Heart right ventricle (tissue), 16 donors: ENCODE measurements around the gene TMC8. TPM values are rescaled to one million over a fixed set of nuclear protein-coding genes. Genes with fewer than 3 reads are reported as not detected.
A peak's percentile ranks its signal among the peaks of the same experiment; 100 is the strongest.
"Not testable (repeated sequence)": the region's sequence is repeated elsewhere in the genome, so short reads cannot be mapped to it uniquely, and the experiment has no call there.

ENCODE experiments used
- ATAC-seq, 8 donors: fragments of 200-7000 bp; cut with Tn5 transposase; one replicate each; pipeline ENCODE4 v1.9.1; 2020; ENCODE audit warnings: mild to moderate bottlenecking in 8 of 8, moderate library complexity in 8 of 8, moderate number of reproducible peaks in 1 of 8
- DNase-seq, 2 donors: peaks; one replicate each; pipeline ENCODE4 v3.0.0-alpha.2; 2020
- H3K27ac ChIP-seq, 10 donors: fragments of 200-600 bp; sonication (generic) in 2 of 10; one replicate each; pipeline versions ENCODE4 v1.5.0 to v1.8.0; 2020 to 2022; ENCODE audit warnings: mild to moderate bottlenecking in 3 of 10
- H3K27me3 ChIP-seq, 7 donors: fragments of 200-600 bp; one replicate each; pipeline ENCODE4 v1.8.0; 2021 to 2022; ENCODE audit warnings: mild to moderate bottlenecking in 2 of 7
- H3K36me3 ChIP-seq, 9 donors: fragments of 200-600 bp; sonication (generic) in 1 of 9; one replicate each; pipeline versions ENCODE4 v1.5.0 to v1.8.0; 2020 to 2022; ENCODE audit warnings: mild to moderate bottlenecking in 2 of 9
- H3K4me1 ChIP-seq, 9 donors: fragments of 200-600 bp; sonication (generic) in 1 of 9; one replicate each; pipeline versions ENCODE4 v1.5.0 to v1.8.0; 2020 to 2022; ENCODE audit warnings: mild to moderate bottlenecking in 4 of 9
- H3K4me3 ChIP-seq, 10 donors: fragments of 200-600 bp; sonication (generic) in 2 of 10; one replicate each; pipeline versions ENCODE4 v1.5.0 to v1.8.0; 2020 to 2022; ENCODE audit warnings: mild to moderate bottlenecking in 7 of 10, moderate library complexity in 2 of 10
- H3K9me3 ChIP-seq, 11 donors: fragments of 200-600 bp in 10 of 11; sonication (generic) in 2 of 11; one replicate each; pipeline versions ENCODE4 v1.5.0 to v1.8.0; 2013 to 2022; ENCODE audit warnings: mild to moderate bottlenecking in 2 of 11, control low read depth in 1 of 11, moderate library complexity in 1 of 11
- CTCF ChIP-seq, 9 donors: fragments of 200-600 bp; sonication (generic) in 2 of 9; IDR thresholded peaks; one replicate each; pipeline versions ENCODE4 v1.5.0 to v1.8.0; 2021 to 2022; ENCODE audit warnings: antibody characterized with exemption in 9 of 9, mild to moderate bottlenecking in 5 of 9, moderate library complexity in 1 of 9
- WGBS, 2 donors: extraction: QIAGEN DNeasy Blood & Tissue Kit; methylation state at CpG; one replicate each; pipeline ENCODE4 v1.1.7; 2013; ENCODE audit warnings: inconsistent platforms in 1 of 2; 5-methylcytosine and 5-hydroxymethylcytosine counted together
- intact Hi-C, 10 donors: fragments of 100-400 bp; cut with DNase I; formaldehyde crosslinking; loops; one replicate each; pipeline versions ENCODE4 v1.11.1 to v1.14.2; 2022
- polyA plus RNA-seq, 2 donors: library from polyadenylated mRNA; stranded (reverse); fragments of 200-250 nt; gene quantifications; one replicate each; pipeline ENCODE4 v1.2.3, GENCODE V29; 2013
- total RNA-seq, 10 donors: library from RNA; stranded (reverse); fragmentation: NEBNext Ultra II Directional in 3 of 10; extraction: Animal tissue kit (Norgen Biotek cat#: 25700) in 3 of 10; gene quantifications; one replicate each; pipeline versions ENCODE4 v1.2.1 to v1.2.4, GENCODE V29; 2021 to 2023
- donor health status: Arrhythmogenic right ventricular cardiomyopathy.
- donor health status: ischemic (EF 13 %, LVEDD 7.1; RV severe dilation, severe dysfunction).
- donor health status: healthy with polysubstance abuse.
- donor health status: DM: no; HTN: yes; CAD: no.
- donor health status: DM: no; HTN: no; CAD: no.
- donor health status: ischemic (EF 25% LVEDD 6.9; RV normal size, moderate dysfunction).
- donor health status: ischemic (EF 25% LVEDD 5.7; RV mildly dilated, moderate dysfunction).
- donor health status: healthy.
- donor health status: DM: yes; HTN: yes; CAD: no.
- donor health status: Ischemic cardiomyopathy.
- donor health status: ischemic (EF 35%, LVEDD 5.7; RV mildly dilated, moderate dysfunction).
- donor health status: nonischemic (EF 11% LVEDD 7.7; RV severe dilation, severe dysfunction).
- donor health status: DM: yes; HTN: yes; CAD: no.
- donor health status: PGD.
- donor health status: ischemic (EF 29% LVEDD 5.4; RV normal size, mild dysfunction).
- donor health status: nonischemic (EF 23%, LVEDD 6.1; RV moderate dilation, normal function).

The TMC8 gene
- total and polyA plus RNA-seq, 12 donors = 0.85 to 11.2 (median 2.1) TPM

- Histone ChIP-seq H3K27me3 (no peaks in the 10 kb centered on the region), H3K4me1 (peaks cover 23 to 58% (median 43%) of the 10 kb centered on the region in 9 donors), H3K36me3 (peaks cover 0 to 35% (median 10%) of the 10 kb centered on the region in 9 donors), H3K27ac (peak overlapping the region; percentile 82 to 94 (median 91)), H3K9me3 (no peaks in the 10 kb centered on the region), H3K4me3 (peak overlapping the region; percentile 36 to 78 (median 69))
- intact Hi-C loops = loop anchor here in 1 of 10 donors (2.0 kb wide), 1 partner anchor 40 kb away; the partner anchor contains the start of gene TMC6
- peak in 7 of 8 donors; percentile 11 to 52 (median 34) for ATAC-seq
- WGBS, 2 donors = 9 to 11% methylated on average over 29 to 38 of the region's 38 CpGs
- DNase-seq = peak; percentile 58 to 68
- TF ChIP-seq CTCF (IDR thresholded peaks at IDR 0.05) = no peak
Observed at GRCh38 chr17:78168903-78169793, 38.6 kb downstream of the TMC8 start.

- Histone ChIP-seq H3K27me3 (no peaks in the 10 kb centered on the region), H3K4me1 (peaks cover 33 to 76% (median 61%) of the 10 kb centered on the region in 9 donors), H3K9me3 (no peaks in the 10 kb centered on the region), H3K27ac (peak overlapping the region in 7 of 10 donors; percentile 82 to 94 (median 89)), H3K36me3 (peaks cover 0 to 38% (median 10%) of the 10 kb centered on the region in 9 donors), H3K4me3 (no peak overlapping the region)
- no peak for TF ChIP-seq CTCF (IDR thresholded peaks at IDR 0.05)
- no peak for DNase-seq
- intact Hi-C loops = loop anchor here in 4 of 10 donors (5.0 to 10.0 kb wide), 2 partner anchors 44 to 146 kb away; partner anchors contain the start of gene TMC6 (in 3 of the 4)
- WGBS, 2 donors = 82 to 85% methylated on average over 31 of the region's 31 CpGs
- no peak for ATAC-seq
Observed at GRCh38 chr17:78170692-78171590, 40.4 kb downstream of the TMC8 start.

- peaks cover 39 to 84% (median 68%) of the 10 kb centered on the region in 9 donors for H3K4me1 ChIP-seq
- not testable (repeated sequence) for H3K27me3 ChIP-seq, ATAC-seq, H3K9me3 ChIP-seq, DNase-seq
- peak overlapping the region; percentile 80 to 94 (median 88) for H3K27ac ChIP-seq
- intact Hi-C loops = loop anchor here in 4 of 10 donors (5.0 to 10.0 kb wide), 2 partner anchors 44 to 147 kb away; partner anchors contain the start of gene TMC6 (in 3 of the 4)
- peak overlapping the region in 2 of 10 donors; percentile 8 to 27 for H3K4me3 ChIP-seq
- 78 to 84% methylated on average over 19 of the region's 19 CpGs for WGBS, 2 donors
- peaks cover 0 to 38% (median 10%) of the 10 kb centered on the region in 9 donors for H3K36me3 ChIP-seq
Observed at GRCh38 chr17:78171591-78172248, 41.1 kb downstream of the TMC8 start.
